Nephron progenitor cell (in vitro differentiated cells): Measurements from ENCODE around the gene ARHGAP35.
A peak's percentile ranks its signal among the peaks of the same experiment; 100 is the strongest.

Experiments
- DNase-seq: peaks from one replicate; pipeline ENCODE4 v3.0.0; 2021
- H3K27ac Mint-ChIP-seq: 2 replicates; pipeline ENCODE4 v1.8.0; 2021; ENCODE audit warnings: mild to moderate bottlenecking, moderate library complexity, mixed read lengths
- H3K27me3 Mint-ChIP-seq: 2 replicates; pipeline ENCODE4 v1.8.0; 2021; ENCODE audit warnings: mild to moderate bottlenecking, low read depth, mixed read lengths; ENCODE audit not compliant: poor library complexity
- H3K36me3 Mint-ChIP-seq: 2 replicates; pipeline ENCODE4 v1.8.0; 2021; ENCODE audit warnings: low read depth, mixed read lengths
- H3K4me1 Mint-ChIP-seq: 2 replicates; pipeline ENCODE4 v1.8.0; 2021; ENCODE audit warnings: mixed read lengths
- H3K4me3 Mint-ChIP-seq: 2 replicates; pipeline ENCODE4 v1.8.0; 2021; ENCODE audit warnings: mild to moderate bottlenecking, moderate library complexity, mixed read lengths
- H3K9me3 Mint-ChIP-seq: 2 replicates; pipeline ENCODE4 v1.8.0; 2021; ENCODE audit warnings: mild to moderate bottlenecking, moderate library complexity, mixed read lengths
- TF ChIP-seq, protein P1 (sequence below): fragments of 200-600 bp; sonication (generic); IDR thresholded peaks from 2 replicates; pipeline ENCODE4 v1.5.0; 2021; ENCODE audit warnings: antibody characterized with exemption

ARHGAP35 gene

DNA sequence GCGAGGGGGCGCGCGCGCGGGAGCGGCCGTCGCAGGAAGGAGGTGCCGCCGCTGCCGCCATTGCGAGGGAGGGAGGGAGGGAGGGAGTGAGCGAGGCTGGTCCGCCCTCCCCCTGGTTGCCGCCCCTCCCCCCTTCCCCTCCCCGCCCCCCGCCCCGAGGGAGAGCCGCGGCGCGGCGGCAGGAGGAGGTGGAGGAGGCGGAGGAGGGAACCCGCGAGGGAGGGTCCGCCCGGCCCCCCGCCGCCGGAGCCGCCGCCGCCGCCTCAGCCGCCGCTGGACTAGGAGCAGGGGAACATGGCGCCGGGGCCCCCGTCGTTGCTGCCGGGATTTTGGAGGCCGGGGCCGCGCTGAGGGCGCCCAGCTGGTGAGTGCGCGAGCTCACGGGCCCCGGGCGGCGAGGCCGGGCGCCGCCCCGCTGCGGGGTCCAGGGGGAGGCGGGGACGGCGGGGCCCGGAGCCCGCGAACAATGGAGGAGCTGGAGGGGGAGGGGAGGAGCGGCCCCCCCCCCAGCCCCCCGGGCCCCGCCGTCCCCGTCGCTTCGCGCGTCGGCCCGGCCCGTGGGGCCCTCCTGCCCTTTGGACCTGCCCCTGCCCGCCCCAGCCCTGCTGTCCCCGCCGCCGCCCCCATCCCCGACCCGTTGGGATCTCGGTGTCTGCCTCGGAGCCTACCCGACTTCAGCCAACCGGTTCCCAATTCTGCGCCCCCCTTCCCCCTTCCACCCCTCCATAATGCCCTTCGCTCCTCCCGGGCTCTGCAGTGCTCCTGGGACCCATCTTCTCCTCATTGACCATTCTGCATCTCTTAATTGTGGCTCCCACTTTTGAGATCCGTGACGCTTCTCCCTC lies at the start of gene ARHGAP35:
ARHGAP35 (plus strand) TSS at position 152 of the 845 bp plus-strand sequence. CDS start 57,679 bp downstream, outside the sequence.
- H3K27ac Mint-ChIP-seq: peak within 1 kb of the TSS; percentile 95
- TF ChIP-seq, protein P1, sequence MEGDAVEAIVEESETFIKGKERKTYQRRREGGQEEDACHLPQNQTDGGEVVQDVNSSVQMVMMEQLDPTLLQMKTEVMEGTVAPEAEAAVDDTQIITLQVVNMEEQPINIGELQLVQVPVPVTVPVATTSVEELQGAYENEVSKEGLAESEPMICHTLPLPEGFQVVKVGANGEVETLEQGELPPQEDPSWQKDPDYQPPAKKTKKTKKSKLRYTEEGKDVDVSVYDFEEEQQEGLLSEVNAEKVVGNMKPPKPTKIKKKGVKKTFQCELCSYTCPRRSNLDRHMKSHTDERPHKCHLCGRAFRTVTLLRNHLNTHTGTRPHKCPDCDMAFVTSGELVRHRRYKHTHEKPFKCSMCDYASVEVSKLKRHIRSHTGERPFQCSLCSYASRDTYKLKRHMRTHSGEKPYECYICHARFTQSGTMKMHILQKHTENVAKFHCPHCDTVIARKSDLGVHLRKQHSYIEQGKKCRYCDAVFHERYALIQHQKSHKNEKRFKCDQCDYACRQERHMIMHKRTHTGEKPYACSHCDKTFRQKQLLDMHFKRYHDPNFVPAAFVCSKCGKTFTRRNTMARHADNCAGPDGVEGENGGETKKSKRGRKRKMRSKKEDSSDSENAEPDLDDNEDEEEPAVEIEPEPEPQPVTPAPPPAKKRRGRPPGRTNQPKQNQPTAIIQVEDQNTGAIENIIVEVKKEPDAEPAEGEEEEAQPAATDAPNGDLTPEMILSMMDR: no peak
- H3K9me3 Mint-ChIP-seq: peaks cover 4% of the 10 kb centered on the region
- H3K4me3 Mint-ChIP-seq: peak within 1 kb of the TSS; percentile 85
- H3K4me1 Mint-ChIP-seq: peaks cover 17% of the 10 kb centered on the region
- peaks cover 4% of the 10 kb centered on the region for H3K36me3 Mint-ChIP-seq
- DNase-seq: peak; percentile 81
- H3K27me3 Mint-ChIP-seq: peaks cover 2% of the 10 kb centered on the region

DNA sequence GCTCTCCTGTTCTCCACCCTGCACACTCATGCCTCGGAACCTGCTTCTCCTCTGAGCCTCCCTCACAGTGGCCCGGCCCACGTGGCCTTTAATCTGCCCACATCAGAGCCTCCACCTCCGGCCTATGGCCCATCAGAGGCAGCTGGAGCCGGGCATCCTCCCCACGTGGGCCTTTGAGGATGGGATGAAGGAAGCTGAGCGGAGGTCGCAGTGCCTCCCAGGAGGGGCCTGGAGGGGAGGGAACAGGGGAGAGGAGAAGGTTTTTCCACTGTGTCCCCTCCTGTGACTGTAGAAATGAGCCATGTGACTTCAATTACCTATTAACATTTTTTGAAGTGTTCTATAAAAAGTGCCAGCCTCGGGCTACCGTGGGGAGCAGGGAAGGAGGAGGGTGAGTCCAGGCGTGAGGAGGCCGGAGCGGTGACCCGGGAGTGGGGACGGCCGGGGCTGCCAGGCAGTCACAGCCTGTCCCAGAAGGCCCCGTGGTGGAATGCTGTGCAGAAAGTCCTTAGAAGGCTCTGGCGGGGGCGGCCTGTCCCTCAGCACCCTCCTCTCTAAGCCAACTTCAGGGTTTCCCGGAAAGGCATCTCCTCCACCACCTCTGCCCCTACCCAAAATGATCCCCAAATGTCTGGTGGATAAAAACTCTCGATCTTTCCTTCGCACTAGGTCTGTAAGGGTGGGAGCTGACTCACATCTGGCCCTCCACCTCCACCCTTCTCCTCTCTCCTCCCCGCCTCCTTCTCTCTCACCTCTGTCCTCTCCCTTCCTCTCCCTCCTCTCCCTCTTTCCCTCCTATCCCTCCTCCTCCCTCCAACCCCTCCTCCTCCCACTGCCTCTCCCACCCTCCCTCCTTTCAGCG lies 47.6 kb upstream of the ARHGAP35 start:
- no peaks in the 10 kb centered on the region for H3K27me3 Mint-ChIP-seq
- TF ChIP-seq, protein P1: no peak
- DNase-seq: peak; percentile 33
- peak overlapping the region; percentile 66 for H3K27ac Mint-ChIP-seq
- no peaks in the 10 kb centered on the region for H3K9me3 Mint-ChIP-seq
- H3K36me3 Mint-ChIP-seq: no peaks in the 10 kb centered on the region
- H3K4me1 Mint-ChIP-seq: peaks cover 19% of the 10 kb centered on the region
- peak overlapping the region; percentile 36 for H3K4me3 Mint-ChIP-seq

DNA sequence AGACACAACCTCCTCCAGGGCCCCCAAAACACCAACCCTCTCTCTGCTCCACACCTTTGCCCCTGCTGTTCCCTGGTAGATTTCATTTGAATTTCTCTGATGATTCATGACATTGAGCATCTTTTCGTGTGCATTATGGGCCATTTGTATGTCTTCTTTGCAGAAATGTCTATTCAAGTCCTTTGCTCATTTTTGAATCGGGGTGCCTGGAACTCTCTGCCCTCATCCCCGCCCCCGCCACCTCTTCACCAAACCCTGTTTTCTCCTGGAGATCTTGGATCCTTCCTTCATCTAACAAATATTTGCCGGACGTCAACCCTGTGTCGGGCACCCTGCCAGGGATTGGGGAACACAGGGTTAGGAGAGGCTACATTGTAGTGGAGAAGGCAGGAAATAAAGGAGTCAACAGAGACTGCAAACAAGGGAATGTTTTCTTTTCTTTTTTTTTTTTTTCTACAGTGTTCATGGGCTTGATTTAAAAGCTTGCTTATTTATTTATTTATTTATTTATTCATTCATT lies 46.9 kb upstream of the ARHGAP35 start:
- Mint-ChIP-seq H3K9me3 (no peaks in the 10 kb centered on the region), H3K36me3 (no peaks in the 10 kb centered on the region), H3K4me3 (peak overlapping the region; percentile 36), H3K4me1 (peaks cover 19% of the 10 kb centered on the region), H3K27ac (no peak overlapping the region), H3K27me3 (no peaks in the 10 kb centered on the region)
- no peak for DNase-seq
- TF ChIP-seq, protein P1: no peak

DNA sequence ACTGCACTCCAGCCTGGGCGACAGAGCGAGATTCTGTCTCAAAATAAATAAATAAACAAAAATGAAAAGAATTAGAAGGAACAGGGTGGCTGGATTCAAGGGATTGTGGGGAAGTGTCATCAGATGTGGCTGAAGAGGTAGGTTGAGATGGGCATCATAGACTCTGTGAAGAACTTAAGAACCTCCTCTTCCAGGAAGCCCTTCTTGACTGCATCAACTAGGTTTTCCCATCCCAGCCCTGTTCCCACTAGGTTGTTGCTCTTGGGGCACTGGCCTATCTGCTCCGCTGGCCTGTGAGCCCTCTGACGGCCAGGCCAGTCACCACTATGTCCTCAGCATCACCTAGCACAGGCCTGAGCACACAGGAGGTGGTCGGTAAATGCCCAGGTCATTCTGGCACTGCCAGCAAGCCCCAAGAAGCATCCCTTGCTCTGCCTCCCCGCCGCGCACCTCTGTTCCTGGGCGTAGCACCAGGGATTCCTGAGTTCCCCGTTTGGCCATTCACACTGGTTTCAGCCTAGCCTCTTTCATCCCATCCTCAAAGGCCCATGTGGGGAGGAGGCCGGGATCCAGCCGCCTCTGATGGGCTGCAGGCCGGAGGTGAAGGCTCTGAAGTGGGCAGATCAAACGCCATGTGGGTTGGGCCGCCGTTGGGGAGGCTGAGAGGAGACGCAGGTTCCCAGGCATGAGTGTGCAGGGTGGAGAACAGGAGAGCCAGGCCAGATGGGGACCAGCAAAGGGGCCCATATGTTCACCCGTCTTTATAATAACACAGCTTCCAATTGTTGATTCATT lies 44.8 kb upstream of the ARHGAP35 start:
- Mint-ChIP-seq H3K27me3 (no peaks in the 10 kb centered on the region), H3K4me3 (no peak overlapping the region), H3K36me3 (no peaks in the 10 kb centered on the region), H3K9me3 (no peaks in the 10 kb centered on the region), H3K27ac (no peak overlapping the region), H3K4me1 (peaks cover 35% of the 10 kb centered on the region)
- DNase-seq: no peak
- TF ChIP-seq, protein P1: no peak

DNA sequence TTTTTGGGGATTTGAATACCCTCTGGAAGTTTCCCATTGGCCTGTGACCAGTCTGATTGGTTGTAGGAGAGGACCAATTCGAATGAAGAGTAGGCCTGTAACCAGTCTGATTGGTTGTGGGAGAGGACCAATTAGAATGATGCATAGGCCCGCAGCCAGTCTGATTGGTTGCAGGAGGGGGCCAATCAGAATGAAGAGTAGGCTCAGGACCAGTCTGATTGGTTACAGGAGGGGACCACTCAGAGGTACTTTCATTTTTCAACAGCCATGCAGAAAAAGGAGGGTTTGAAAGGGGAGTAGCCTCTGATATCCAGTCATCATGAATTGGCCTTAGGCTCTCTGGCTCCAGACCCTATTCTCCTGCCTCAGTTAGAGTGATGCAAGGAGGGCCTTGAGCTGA lies 42.0 kb upstream of the ARHGAP35 start:
- TF ChIP-seq, protein P1: no peak
- H3K9me3 Mint-ChIP-seq: no peaks in the 10 kb centered on the region
- H3K36me3 Mint-ChIP-seq: no peaks in the 10 kb centered on the region
- H3K4me3 Mint-ChIP-seq: no peak overlapping the region
- H3K4me1 Mint-ChIP-seq: peaks cover 32% of the 10 kb centered on the region
- DNase-seq: no peak
- no peak overlapping the region for H3K27ac Mint-ChIP-seq
- no peaks in the 10 kb centered on the region for H3K27me3 Mint-ChIP-seq
